GM12878 (cell line): ENCODE measurements around the gene NEBL. TPM values are rescaled to one million over a fixed set of nuclear protein-coding genes. Genes with fewer than 3 reads are reported as not detected.

ENCODE experiments used
- ATAC-seq: fragments of 200-7000 bp; cut with Tn5 transposase; 3 replicates; pipeline ENCODE4 v1.9.1; 2020; ENCODE audit warnings: mild to moderate bottlenecking, moderate library complexity
- BruUV-seq: library from RNA; stranded (reverse); fragments of 400-500 nt; replicated peaks from 2 replicates; lab custom pipeline; 2021; lab: Mats Ljungman, UMichigan
- CTCF ChIA-PET: fragments of 300-600 bp; sonication (Branson Sonifier 250); formaldehyde crosslinking; extraction: SDS; loops from one replicate; lab custom pipeline; 2021; ENCODE audit warnings: inconsistent platforms; lab: Yijun Ruan, JAX
- POLR2A ChIA-PET: fragments of 350-600 bp; formaldehyde crosslinking; extraction: SDS; loops from one replicate; lab custom pipeline; 2021; ENCODE audit warnings: inconsistent platforms; lab: Charles Lee
- RAD21 ChIA-PET: fragments of 300-600 bp; sonication (Branson Sonifier 250); formaldehyde crosslinking; loops from one replicate; lab custom pipeline; 2023; ENCODE audit warnings: antibody characterized with exemption; ENCODE audit not compliant: unreplicated experiment; lab: Charles Lee
- SMC1A ChIA-PET: fragments of 300-600 bp; sonication (Branson Sonifier 250); formaldehyde crosslinking; loops from one replicate; lab custom pipeline; 2023; ENCODE audit not compliant: unreplicated experiment, uncharacterized antibody; lab: Charles Lee
- DNase-seq: peaks from one replicate; pipeline ENCODE4 v3.0.0-alpha.2; 2011; ENCODE audit warnings: low read depth, low spot score
- FAIRE-seq: peaks from 3 replicates; lab custom pipeline; 2011; peaks lifted over from hg19 to GRCh38; lab: Jason Lieb, UNC
- H2AFZ ChIP-seq: 2 replicates; pipeline ENCODE4 v1.6.0; 2011; ENCODE audit warnings: low read depth, low read length, control low read depth; ENCODE audit not compliant: control insufficient read depth
- H3K27ac ChIP-seq: 2 replicates; pipeline ENCODE4 v1.5.1; 2011; ENCODE audit warnings: control low read depth; ENCODE audit not compliant: control insufficient read depth, insufficient read depth
- H3K27me3 ChIP-seq, 2 experiments: replicated peaks in 1 of 2; 2 replicates each; pipeline versions ENCODE4 v1.6.0 to v1.6.1; 2011; ENCODE audit warnings: low read length in 1 of 2; ENCODE audit not compliant: control insufficient read depth in 2 of 2, insufficient read depth in 2 of 2
- H3K36me3 ChIP-seq, 2 experiments: 2 replicates each; pipeline ENCODE4 v1.5.1; 2011; ENCODE audit warnings: low read length in 1 of 2; ENCODE audit not compliant: control insufficient read depth in 2 of 2, insufficient read depth in 2 of 2
- H3K4me1 ChIP-seq: 2 replicates; pipeline ENCODE4 v1.6.1; 2011; ENCODE audit warnings: mild to moderate bottlenecking, low read length, moderate library complexity, mixed read lengths; ENCODE audit not compliant: control insufficient read depth, insufficient read depth
- H3K4me2 ChIP-seq: 2 replicates; pipeline ENCODE4 v1.6.0; 2011; ENCODE audit warnings: control low read depth; ENCODE audit not compliant: control insufficient read depth, insufficient read depth
- H3K4me3 ChIP-seq: fragments of 200-600 bp; sonication (generic); 2 replicates; pipeline ENCODE4 v1.5.1; 2016
- H3K79me2 ChIP-seq: 2 replicates; pipeline ENCODE4 v1.6.0; 2011; ENCODE audit warnings: low read length; ENCODE audit not compliant: control insufficient read depth, insufficient read depth
- H3K9ac ChIP-seq: 2 replicates; pipeline ENCODE4 v1.8.0; 2011; ENCODE audit warnings: low read length, control low read depth, mixed read lengths; ENCODE audit not compliant: control insufficient read depth, insufficient read depth
- H3K9me3 ChIP-seq: replicated peaks from 3 replicates; pipeline ENCODE4 v1.5.1; 2011; ENCODE audit warnings: mild to moderate bottlenecking, low read length; ENCODE audit not compliant: control insufficient read depth, insufficient read depth
- H4K20me1 ChIP-seq: 2 replicates; pipeline ENCODE4 v1.6.0; 2011; ENCODE audit not compliant: control insufficient read depth, insufficient read depth
- BMI1 ChIP-seq: fragments of 450-650 bp; IDR thresholded peaks from 2 replicates; pipeline ENCODE4 v1.6.1; 2016; ENCODE audit warnings: mild to moderate bottlenecking, moderate library complexity, borderline replicate concordance
- CHD2 ChIP-seq: IDR thresholded peaks from 2 replicates; pipeline ENCODE4 v1.6.1; 2011; ENCODE audit warnings: low read depth, low read length, improper control_type of control experiment, borderline replicate concordance
- GATAD2B ChIP-seq: fragments of 450-650 bp; conservative IDR thresholded peaks from 2 replicates; pipeline ENCODE4 v1.6.1; 2017; ENCODE audit warnings: low read depth, mild to moderate bottlenecking, moderate library complexity
- HDAC2 ChIP-seq: fragments of 200-600 bp; sonication (generic); IDR thresholded peaks from 2 replicates; pipeline ENCODE4 v1.6.1; 2017
- MEF2B ChIP-seq: fragments of 450-650 bp; IDR thresholded peaks from 2 replicates; pipeline ENCODE4 v1.6.1; 2018; ENCODE audit warnings: mild to moderate bottlenecking, moderate library complexity; ENCODE audit not compliant: partially characterized antibody, poor library complexity, severe bottlenecking
- MYB ChIP-seq: fragments of 150-350 bp; IDR thresholded peaks from 2 replicates; pipeline ENCODE4 v1.6.1; 2014; ENCODE audit warnings: mild to moderate bottlenecking, low read depth, low read length, borderline replicate concordance
- SMARCA5 ChIP-seq: fragments of 450-650 bp; IDR thresholded peaks from 2 replicates; pipeline ENCODE4 v1.6.1; 2017; ENCODE audit warnings: mild to moderate bottlenecking
- SMC3 ChIP-seq: IDR thresholded peaks from 2 replicates; pipeline ENCODE4 v1.6.1; 2011; ENCODE audit warnings: low read length, improper control_type of control experiment, borderline replicate concordance
- SPI1 ChIP-seq: IDR thresholded peaks from 2 replicates; pipeline ENCODE4 v1.6.1; 2011; ENCODE audit warnings: low read depth, mild to moderate bottlenecking, low read length, moderate library complexity, borderline replicate concordance; ENCODE audit not compliant: insufficient read depth
- TCF7 ChIP-seq: IDR thresholded peaks from 2 replicates; pipeline ENCODE4 v1.6.1; 2014; ENCODE audit warnings: antibody characterized with exemption, borderline replicate concordance
- WGBS: methylation state at CpG from one replicate; pipeline ENCODE4 v1.1.6; 2016; ENCODE audit warnings: low lambda C conversion rate; ENCODE audit not compliant: insufficient replicate concordance, insufficient coverage; ENCODE audit errors: missing lambda C conversion rate; 5-methylcytosine and 5-hydroxymethylcytosine counted together
- in situ Hi-C: fragments of 300-500 bp; cut with MboI; formaldehyde crosslinking; loops from 9 replicates; pipeline ENCODE4 v1.14.3; 2018; ENCODE audit warnings: mixed read lengths
- intact Hi-C: fragments of 100-400 bp; cut with micrococcal nuclease; formaldehyde crosslinking; loops from one replicate; pipeline ENCODE4 v1.14.2; 2022; ENCODE audit not compliant: unreplicated experiment
- polyA plus RNA-seq, 11 experiments: library from polyadenylated mRNA; depleted of rRNA in 4 of 11; unstranded in 6 of 11; stranded (reverse) in 5 of 11; fragments of >200 nt; fragmentation: Nextera tagmentation in 4 of 11; fragmentation: Illumina TruSeq in 1 of 11; extraction: Ambion mirVana in 4 of 11; extraction: Trizol in 1 of 11; gene quantifications; 1 replicate in 1 of 11; 2 replicates in 10 of 11; pipeline versions ENCODE4 v1.2.1 to v1.2.3, GENCODE V29; 2011 to 2016; ENCODE audit warnings: inconsistent platforms in 2 of 11, missing spikeins in 2 of 11, low read depth in 1 of 11
- total RNA-seq, 4 experiments: library from RNA; depleted of rRNA in 3 of 4; stranded (reverse); fragments of >200 nt in 3 of 4; fragmentation: Illumina TruSeq in 1 of 4; extraction: Trizol in 1 of 4; gene quantifications; 2 replicates each; pipeline versions ENCODE4 v1.2.1 to v1.2.3, GENCODE V29; 2013 to 2021
- TF ChIP-seq, protein P1 (sequence below): fragments of 450-650 bp; IDR thresholded peaks from 2 replicates; pipeline ENCODE4 v1.6.1; 2017; ENCODE audit warnings: low read depth, mild to moderate bottlenecking, moderate library complexity
- TF ChIP-seq, protein P2 (sequence below): IDR thresholded peaks from 2 replicates; pipeline ENCODE4 v1.6.1; 2012; ENCODE audit warnings: low read length, inconsistent platforms
- TF ChIP-seq, protein P3 (sequence below): fragments of 450-650 bp; IDR thresholded peaks from 2 replicates; pipeline ENCODE4 v1.6.1; 2016; ENCODE audit warnings: mild to moderate bottlenecking

The NEBL gene
- total and polyA plus RNA-seq, 10 of the 15 experiments (the other 5 are each of a cell fraction or from before 2014, with no cell fraction given), result 0.04 to 0.56 (median 0.11) TPM; not detected in 6

DNA sequence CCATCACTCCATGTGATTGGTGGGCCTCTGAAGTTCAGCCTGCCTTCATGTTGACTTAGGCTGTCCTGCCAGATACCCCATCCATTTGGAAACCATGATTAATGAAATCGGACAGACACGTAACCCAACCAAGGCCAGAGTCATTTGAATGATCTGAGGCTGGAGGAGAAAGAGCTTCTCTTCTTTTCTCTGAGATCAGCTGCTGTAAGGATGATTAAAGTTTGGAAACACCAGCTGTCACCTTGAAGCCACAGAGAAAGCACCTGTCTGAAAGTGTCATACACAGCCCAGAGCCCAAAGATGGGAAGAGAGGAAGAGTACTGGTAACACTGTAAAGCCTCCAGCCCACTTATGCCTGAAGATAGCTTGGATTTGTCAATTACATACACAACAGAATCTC lies 22.9 kb downstream of the NEBL start:
- RAD21 ChIA-PET, result no interaction called here
- DNase-seq (no peak), ATAC-seq (no peak), FAIRE-seq (no peak)
- H3K4me2 ChIP-seq, result no peak overlapping the region
- no peak overlapping the region for H2AFZ ChIP-seq
- H3K9ac ChIP-seq, result no peak overlapping the region
- H3K4me1 ChIP-seq, result no peaks in the 10 kb centered on the region
- no peaks in the 10 kb centered on the region for H3K79me2 ChIP-seq
- SMC1A ChIA-PET, result no interaction called here
- in situ Hi-C loops, result loop anchor here (25.0 kb wide), 2 partner anchors 388 to 863 kb away; no protein-coding TSS in a partner anchor
- H3K4me3 ChIP-seq, result no peak overlapping the region
- H3K27ac ChIP-seq, result no peak overlapping the region
- CTCF ChIA-PET, result interaction anchor here (1.1 kb wide), 1 partner anchor 47 kb away, joined by 3 read pairs; no protein-coding TSS in a partner anchor
- no peaks in the 10 kb centered on the region for H3K27me3 ChIP-seq
- POLR2A ChIA-PET, result no interaction called here
- no peaks in the 10 kb centered on the region for H3K9me3 ChIP-seq
- intact Hi-C loops, result no loop called here
- H3K36me3 ChIP-seq, result no peaks in the 10 kb centered on the region
- 36% methylated on average over 2 of the region's 2 CpGs for WGBS
- H4K20me1 ChIP-seq, result no peaks in the 10 kb centered on the region
- no peak for TF ChIP-seq TCF7
- no peak for TF ChIP-seq SMARCA5
- TF ChIP-seq BMI1, result no peak
- no peak for TF ChIP-seq GATAD2B
- TF ChIP-seq SMC3, result no peak
- TF ChIP-seq MYB, result no peak
- no peak for TF ChIP-seq SPI1
- TF ChIP-seq, protein P1, sequence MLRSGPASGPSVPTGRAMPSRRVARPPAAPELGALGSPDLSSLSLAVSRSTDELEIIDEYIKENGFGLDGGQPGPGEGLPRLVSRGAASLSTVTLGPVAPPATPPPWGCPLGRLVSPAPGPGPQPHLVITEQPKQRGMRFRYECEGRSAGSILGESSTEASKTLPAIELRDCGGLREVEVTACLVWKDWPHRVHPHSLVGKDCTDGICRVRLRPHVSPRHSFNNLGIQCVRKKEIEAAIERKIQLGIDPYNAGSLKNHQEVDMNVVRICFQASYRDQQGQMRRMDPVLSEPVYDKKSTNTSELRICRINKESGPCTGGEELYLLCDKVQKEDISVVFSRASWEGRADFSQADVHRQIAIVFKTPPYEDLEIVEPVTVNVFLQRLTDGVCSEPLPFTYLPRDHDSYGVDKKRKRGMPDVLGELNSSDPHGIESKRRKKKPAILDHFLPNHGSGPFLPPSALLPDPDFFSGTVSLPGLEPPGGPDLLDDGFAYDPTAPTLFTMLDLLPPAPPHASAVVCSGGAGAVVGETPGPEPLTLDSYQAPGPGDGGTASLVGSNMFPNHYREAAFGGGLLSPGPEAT, result no peak
- no peak for TF ChIP-seq CHD2
- TF ChIP-seq MEF2B, result no peak
- TF ChIP-seq, protein P2, sequence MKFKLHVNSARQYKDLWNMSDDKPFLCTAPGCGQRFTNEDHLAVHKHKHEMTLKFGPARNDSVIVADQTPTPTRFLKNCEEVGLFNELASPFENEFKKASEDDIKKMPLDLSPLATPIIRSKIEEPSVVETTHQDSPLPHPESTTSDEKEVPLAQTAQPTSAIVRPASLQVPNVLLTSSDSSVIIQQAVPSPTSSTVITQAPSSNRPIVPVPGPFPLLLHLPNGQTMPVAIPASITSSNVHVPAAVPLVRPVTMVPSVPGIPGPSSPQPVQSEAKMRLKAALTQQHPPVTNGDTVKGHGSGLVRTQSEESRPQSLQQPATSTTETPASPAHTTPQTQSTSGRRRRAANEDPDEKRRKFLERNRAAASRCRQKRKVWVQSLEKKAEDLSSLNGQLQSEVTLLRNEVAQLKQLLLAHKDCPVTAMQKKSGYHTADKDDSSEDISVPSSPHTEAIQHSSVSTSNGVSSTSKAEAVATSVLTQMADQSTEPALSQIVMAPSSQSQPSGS, result no peak
- TF ChIP-seq, protein P3, sequence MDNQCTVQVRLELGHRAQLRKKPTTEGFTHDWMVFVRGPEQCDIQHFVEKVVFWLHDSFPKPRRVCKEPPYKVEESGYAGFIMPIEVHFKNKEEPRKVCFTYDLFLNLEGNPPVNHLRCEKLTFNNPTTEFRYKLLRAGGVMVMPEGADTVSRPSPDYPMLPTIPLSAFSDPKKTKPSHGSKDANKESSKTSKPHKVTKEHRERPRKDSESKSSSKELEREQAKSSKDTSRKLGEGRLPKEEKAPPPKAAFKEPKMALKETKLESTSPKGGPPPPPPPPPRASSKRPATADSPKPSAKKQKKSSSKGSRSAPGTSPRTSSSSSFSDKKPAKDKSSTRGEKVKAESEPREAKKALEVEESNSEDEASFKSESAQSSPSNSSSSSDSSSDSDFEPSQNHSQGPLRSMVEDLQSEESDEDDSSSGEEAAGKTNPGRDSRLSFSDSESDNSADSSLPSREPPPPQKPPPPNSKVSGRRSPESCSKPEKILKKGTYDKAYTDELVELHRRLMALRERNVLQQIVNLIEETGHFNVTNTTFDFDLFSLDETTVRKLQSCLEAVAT, result no peak
- TF ChIP-seq HDAC2, result no peak
- BruUV-seq, result no TSS peak
